MCF 10A (cell line): ENCODE data around the gene GDI1. TPM values are rescaled to one million over a fixed set of nuclear protein-coding genes. Genes with fewer than 3 reads are reported as not detected.
A peak's percentile ranks its signal among the peaks of the same experiment; 100 is the strongest.

Experiments
- BruUV-seq: library from RNA; stranded (reverse); fragments of 400-500 nt; replicated peaks from 2 replicates; lab custom pipeline; 2021; lab: Mats Ljungman, UMichigan
- CTCF ChIA-PET: fragments of 300-600 bp; sonication (Branson Sonifier 250); formaldehyde crosslinking; extraction: SDS; loops from one replicate; lab custom pipeline; 2021; ENCODE audit warnings: antibody characterized with exemption, inconsistent platforms; lab: Yijun Ruan, JAX
- POLR2A ChIA-PET: fragments of 300-600, 350-650 bp; sonication (Branson Sonifier 250); formaldehyde crosslinking; extraction: SDS; loops from one replicate; lab custom pipeline; 2020; ENCODE audit warnings: antibody characterized with exemption, inconsistent platforms; lab: Yijun Ruan, JAX
- DNase-seq: peaks from one replicate; pipeline ENCODE4 v3.0.0-alpha.2; 2018; ENCODE audit not compliant: unreplicated experiment
- H3K27ac Mint-ChIP-seq: one replicate; pipeline ENCODE4 v1.8.0; 2022; ENCODE audit warnings: mild to moderate bottlenecking, low read depth, mixed read lengths; ENCODE audit not compliant: unreplicated experiment
- H3K27me3 Mint-ChIP-seq: one replicate; pipeline ENCODE4 v1.8.0; 2022; ENCODE audit warnings: mixed read lengths; ENCODE audit not compliant: insufficient read depth, unreplicated experiment
- H3K36me3 Mint-ChIP-seq: one replicate; pipeline ENCODE4 v1.8.0; 2022; ENCODE audit warnings: mild to moderate bottlenecking, moderate library complexity, mixed read lengths; ENCODE audit not compliant: insufficient read depth, unreplicated experiment
- H3K4me1 Mint-ChIP-seq: one replicate; pipeline ENCODE4 v1.8.0; 2022; ENCODE audit warnings: mixed read lengths; ENCODE audit not compliant: insufficient read depth, unreplicated experiment
- H3K4me3 Mint-ChIP-seq: one replicate; pipeline ENCODE4 v1.8.0; 2022; ENCODE audit warnings: mild to moderate bottlenecking, moderate library complexity, mixed read lengths; ENCODE audit not compliant: unreplicated experiment
- H3K9me3 Mint-ChIP-seq: one replicate; pipeline ENCODE4 v1.8.0; 2022; ENCODE audit warnings: mixed read lengths; ENCODE audit not compliant: unreplicated experiment
- CTCF ChIP-seq: fragments of 200-600 bp; IDR thresholded peaks from one replicate; pipeline ENCODE4 v1.8.0; 2022; ENCODE audit warnings: antibody characterized with exemption, mild to moderate bottlenecking; ENCODE audit not compliant: unreplicated experiment
- intact Hi-C: fragments of 100-400 bp; cut with micrococcal nuclease; formaldehyde crosslinking; loops from 2 replicates; pipeline ENCODE4 v1.14.1; 2022
- total RNA-seq: library from RNA; stranded (reverse); gene quantifications from 2 replicates; pipeline ENCODE4 v1.2.3, GENCODE V29; 2022

Gene GDI1
- total RNA-seq, 1 experiment from 2014 or later = 89.9 TPM

DNA sequence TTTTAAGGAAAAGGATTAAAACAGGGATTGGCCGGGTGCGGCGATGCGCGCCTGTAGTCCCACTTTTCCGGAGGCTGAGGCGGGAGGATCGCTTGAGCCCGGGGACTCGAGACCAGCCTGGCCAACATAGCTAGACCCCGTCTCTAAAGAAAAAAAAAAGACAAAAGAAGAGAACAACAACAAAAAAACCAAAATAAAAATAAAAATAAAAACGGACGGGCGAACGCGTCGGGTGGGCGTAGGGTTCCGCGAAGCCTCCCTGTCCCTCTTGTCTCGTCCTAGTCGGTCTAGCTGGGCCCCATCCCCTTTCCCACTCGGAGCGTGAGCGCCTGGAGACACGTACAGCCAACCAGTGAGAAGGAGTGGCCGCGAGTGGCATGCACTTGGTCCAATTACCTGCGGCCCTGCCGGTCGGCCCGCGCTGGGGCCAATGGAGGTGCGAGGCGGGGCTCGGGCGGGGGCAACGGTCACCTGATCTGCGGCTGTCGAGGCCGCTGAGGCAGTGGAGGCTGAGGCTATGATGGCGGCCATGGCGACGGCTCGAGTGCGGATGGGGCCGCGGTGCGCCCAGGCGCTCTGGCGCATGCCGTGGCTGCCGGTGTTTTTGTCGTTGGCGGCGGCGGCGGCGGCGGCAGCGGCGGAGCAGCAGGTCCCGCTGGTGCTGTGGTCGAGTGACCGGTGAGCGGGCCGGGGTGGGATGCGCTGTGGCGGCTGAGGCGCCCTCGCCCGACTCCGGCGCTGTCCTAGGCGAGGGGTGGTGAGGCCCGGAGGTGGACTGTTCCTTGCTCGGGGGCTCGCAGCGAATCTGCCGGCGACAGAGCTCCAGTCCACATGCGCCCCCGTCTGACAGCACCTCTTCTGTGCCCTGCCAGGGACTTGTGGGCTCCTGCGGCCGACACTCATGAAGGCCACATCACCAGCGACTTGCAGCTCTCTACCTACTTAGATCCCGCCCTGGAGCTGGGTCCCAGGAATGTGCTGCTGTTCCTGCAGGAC lies 8.5 kb upstream of the GDI1 start, which contains the start of gene ATP6AP1:
ATP6AP1 (plus strand) TSS at position 502 of the 996 bp plus-strand sequence; CDS start at position 518, 16 bp downstream.
- intact Hi-C loops = no loop called here

DNA sequence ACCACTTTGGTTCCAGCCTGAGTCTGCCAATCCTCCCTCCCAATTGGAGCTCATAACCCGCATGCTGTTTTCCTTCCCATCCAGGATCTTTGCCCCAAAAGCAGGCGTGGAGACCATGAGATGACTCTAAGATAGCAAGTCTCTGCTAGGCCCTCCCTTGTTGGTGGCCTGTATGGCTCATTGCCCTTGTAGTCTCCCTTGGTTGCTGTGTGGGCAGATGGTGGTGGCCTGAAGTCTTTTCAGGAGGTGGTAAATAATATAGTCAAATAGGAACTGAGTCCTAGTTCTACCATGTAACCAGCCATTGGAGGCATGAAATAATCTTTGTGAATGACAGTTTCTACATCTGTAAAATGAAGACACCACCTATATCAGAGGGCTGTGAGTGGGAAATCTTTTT lies 7.2 kb upstream of the GDI1 start:
- TF ChIP-seq CTCF = no peak
- Mint-ChIP-seq H3K4me1 (no peaks in the 10 kb centered on the region), H3K9me3 (no peaks in the 10 kb centered on the region), H3K4me3 (peak overlapping the region; percentile 74), H3K27ac (no peak overlapping the region), H3K27me3 (peaks cover 25% of the 10 kb centered on the region), H3K36me3 (peaks cover 6% of the 10 kb centered on the region)
- intact Hi-C loops = no loop called here
- no peak for DNase-seq
- ChIA-PET POLR2A (interaction anchor here (1.2 to 4.3 kb wide), 5 partner anchors 14 to 60 kb away, joined by 3 to 31 read pairs (median 8); partner anchors contain the start of genes DNASE1L1, FAM50A, RPL10 and SLC10A3), CTCF (interaction anchor here (0.6 to 1.5 kb wide), 5 partner anchors 12 to 330 kb away, joined by 3 to 9 read pairs (median 6); partner anchors contain the start of gene FLNA)
- BruUV-seq = TSS peak; percentile 69

More for the DNA sequence above, 8.5 kb upstream of the GDI1 start, which contains the start of gene ATP6AP1:
- peak; percentile 89 for DNase-seq
- CTCF ChIA-PET = interaction anchor here (0.7 to 1.5 kb wide), 3 partner anchors 14 to 55 kb away, joined by 3 to 9 read pairs (median 3); partner anchors contain the start of gene FLNA
- POLR2A ChIA-PET = interaction anchor here (0.5 to 4.3 kb wide), 10 partner anchors 13 to 61 kb away, joined by 3 to 31 read pairs (median 4); partner anchors contain the start of genes DNASE1L1, FAM50A, RPL10 and SLC10A3
- peak within 1 kb of the TSS; percentile 74 for H3K4me3 Mint-ChIP-seq
- TSS peak; percentile 68 for BruUV-seq
- no peaks in the 10 kb centered on the region for H3K4me1 Mint-ChIP-seq
- peaks cover 15% of the 10 kb centered on the region for H3K27me3 Mint-ChIP-seq
- TF ChIP-seq CTCF = no peak
- H3K36me3 Mint-ChIP-seq = peaks cover 5% of the 10 kb centered on the region
- H3K27ac Mint-ChIP-seq = peak within 1 kb of the TSS; percentile 75
- H3K9me3 Mint-ChIP-seq = no peaks in the 10 kb centered on the region

GRCh38 chrX:154430479-154430878 lies 6.5 kb upstream of the GDI1 start:
- CTCF ChIA-PET = interaction anchor here (0.7 to 1.1 kb wide), 3 partner anchors 55 to 331 kb away, joined by 3 to 6 read pairs (median 6); no protein-coding TSS in a partner anchor
- H3K27ac Mint-ChIP-seq = peak overlapping the region; percentile 61
- POLR2A ChIA-PET = interaction anchor here (1.0 kb wide), 1 partner anchor 33 kb away, joined by 3 read pairs; the partner anchor contains the start of gene RPL10
- H3K27me3 Mint-ChIP-seq = peaks cover 26% of the 10 kb centered on the region
- intact Hi-C loops = no loop called here
- BruUV-seq = no TSS peak
- no peak overlapping the region for H3K4me3 Mint-ChIP-seq
- peaks cover 13% of the 10 kb centered on the region for H3K36me3 Mint-ChIP-seq
- no peaks in the 10 kb centered on the region for H3K4me1 Mint-ChIP-seq
- no peak for TF ChIP-seq CTCF
- no peaks in the 10 kb centered on the region for H3K9me3 Mint-ChIP-seq
- DNase-seq = no peak
